ENCODE measurements around the gene THEMIS2.

- TF ChIP-seq GABPA (IDR thresholded peaks at IDR 0.05; ENCODE audit: low read depth) (no peak), CTCF (IDR thresholded peaks at IDR 0.05; ENCODE audit: insufficient read depth, low read length) (no peak), REST (IDR thresholded peaks at IDR 0.05; ENCODE audit: insufficient replicate concordance, low read depth) (no peak), POLR2AphosphoS5 (IDR thresholded peaks at IDR 0.05; ENCODE audit: low read depth) (no peak)
These were observed 47.9 kb upstream of the THEMIS2 start for GRCh38 chr1:27824411-27824810.

Measured in HL-60 (cell line).